ENCODE results near the gene CELF1. TPM values are rescaled to one million over a fixed set of nuclear protein-coding genes. Genes with fewer than 3 reads are reported as not detected.
A peak's percentile ranks its signal among the peaks of the same experiment; 100 is the strongest.

Gene CELF1
- total RNA-seq, 1 experiment from 2014 or later: 173 TPM

DNA sequence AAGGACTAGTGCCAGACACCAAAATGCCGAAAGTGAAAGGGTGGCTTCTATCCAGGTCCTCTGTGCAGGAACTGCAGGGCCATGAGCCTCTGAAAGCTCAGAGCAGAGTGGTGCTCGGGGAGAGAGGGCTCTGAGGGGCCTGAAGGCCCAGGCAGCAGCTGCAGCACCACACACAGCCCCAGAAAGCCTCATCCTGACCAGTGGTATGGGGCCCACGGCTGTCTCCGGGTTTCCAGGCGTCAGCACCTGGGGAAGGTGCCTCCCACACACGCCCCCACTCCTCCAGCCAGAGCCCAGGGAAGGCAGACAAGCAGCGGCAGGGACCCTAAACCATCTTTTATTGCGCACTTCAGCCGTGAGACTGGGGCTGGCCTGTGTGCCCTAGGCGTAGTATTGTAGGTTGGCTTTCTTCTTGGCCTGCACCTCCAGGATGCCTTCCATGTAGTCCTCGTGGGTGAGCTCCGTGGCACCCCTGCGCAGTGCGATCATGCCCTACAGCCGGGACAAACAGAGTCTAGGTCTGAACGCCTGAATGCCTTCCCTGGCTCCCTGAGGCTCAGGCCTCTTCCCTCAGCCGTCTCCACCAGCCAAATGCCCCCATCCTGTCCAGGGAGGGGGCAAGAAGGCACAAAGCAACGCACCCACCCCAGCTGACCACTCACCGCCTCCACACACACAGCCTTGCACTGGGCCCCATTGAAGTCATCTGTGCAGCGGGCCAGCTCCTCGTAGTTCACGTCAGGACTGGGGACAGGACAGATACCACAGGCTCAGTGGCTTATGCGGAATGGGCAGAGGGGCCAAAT is 134.3 kb downstream of the CELF1 start:
- CTCF ChIA-PET: no interaction called here
- Mint-ChIP-seq H3K27me3 (ENCODE audit: insufficient read depth, unreplicated experiment) (no peaks in the 10 kb centered on the region), H3K9me3 (ENCODE audit: unreplicated experiment) (no peaks in the 10 kb centered on the region), H3K4me1 (ENCODE audit: insufficient read depth, unreplicated experiment) (peaks cover 16% of the 10 kb centered on the region), H3K4me3 (ENCODE audit: unreplicated experiment) (no peak overlapping the region), H3K27ac (ENCODE audit: low read depth, unreplicated experiment) (no peak overlapping the region), H3K36me3 (ENCODE audit: insufficient read depth, unreplicated experiment) (peaks cover 77% of the 10 kb centered on the region)
- POLR2A ChIA-PET: interaction anchor here (1.3 to 1.5 kb wide), 2 partner anchors 8 to 9 kb away, joined by 5 to 7 read pairs; partner anchors contain the start of gene PSMC3
- DNase-seq (ENCODE audit: unreplicated experiment): no peak
- intact Hi-C loops (cut with micrococcal nuclease): no loop called here
- BruUV-seq (replicated peaks): no TSS peak
- TF ChIP-seq, protein P1, sequence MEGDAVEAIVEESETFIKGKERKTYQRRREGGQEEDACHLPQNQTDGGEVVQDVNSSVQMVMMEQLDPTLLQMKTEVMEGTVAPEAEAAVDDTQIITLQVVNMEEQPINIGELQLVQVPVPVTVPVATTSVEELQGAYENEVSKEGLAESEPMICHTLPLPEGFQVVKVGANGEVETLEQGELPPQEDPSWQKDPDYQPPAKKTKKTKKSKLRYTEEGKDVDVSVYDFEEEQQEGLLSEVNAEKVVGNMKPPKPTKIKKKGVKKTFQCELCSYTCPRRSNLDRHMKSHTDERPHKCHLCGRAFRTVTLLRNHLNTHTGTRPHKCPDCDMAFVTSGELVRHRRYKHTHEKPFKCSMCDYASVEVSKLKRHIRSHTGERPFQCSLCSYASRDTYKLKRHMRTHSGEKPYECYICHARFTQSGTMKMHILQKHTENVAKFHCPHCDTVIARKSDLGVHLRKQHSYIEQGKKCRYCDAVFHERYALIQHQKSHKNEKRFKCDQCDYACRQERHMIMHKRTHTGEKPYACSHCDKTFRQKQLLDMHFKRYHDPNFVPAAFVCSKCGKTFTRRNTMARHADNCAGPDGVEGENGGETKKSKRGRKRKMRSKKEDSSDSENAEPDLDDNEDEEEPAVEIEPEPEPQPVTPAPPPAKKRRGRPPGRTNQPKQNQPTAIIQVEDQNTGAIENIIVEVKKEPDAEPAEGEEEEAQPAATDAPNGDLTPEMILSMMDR (IDR thresholded peaks at IDR 0.05; ENCODE audit: unreplicated experiment): no peak

- peaks cover 21% of the 10 kb centered on the region for H3K4me1 Mint-ChIP-seq (ENCODE audit: insufficient read depth, unreplicated experiment)
These were observed 135.2 kb downstream of the CELF1 start for GRCh38 chr11:47417712-47418111.

DNA sequence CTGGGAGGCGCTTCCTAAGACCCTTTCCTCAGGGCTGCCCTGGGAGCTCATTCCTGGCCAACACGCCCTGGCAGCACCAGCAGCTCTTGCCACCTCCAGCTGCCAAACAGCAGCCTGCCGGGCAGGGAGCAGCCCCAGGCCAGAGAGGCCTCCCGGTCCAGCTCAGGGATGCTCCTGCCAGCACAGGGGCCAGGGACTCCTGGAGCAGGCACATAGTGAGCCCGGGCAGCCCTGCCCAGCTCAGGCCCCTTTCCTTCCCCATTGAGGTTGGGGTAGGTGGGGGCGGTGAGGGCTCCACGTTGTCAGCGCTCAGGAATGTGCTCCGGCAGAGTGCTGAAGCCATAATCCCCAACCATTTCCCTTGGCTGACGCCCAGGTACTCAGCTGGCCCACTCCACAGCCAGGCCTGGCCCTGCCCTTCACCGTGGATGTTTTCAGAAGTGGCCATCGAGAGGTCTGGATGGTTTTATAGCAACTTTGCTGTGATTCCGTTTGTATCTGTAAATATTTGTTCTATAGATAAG is 136.9 kb downstream of the CELF1 start:
- ChIA-PET CTCF (interaction anchor here (0.6 to 0.7 kb wide), 5 partner anchors 9 to 213 kb away, joined by 3 to 5 read pairs (median 3); no protein-coding TSS in a partner anchor), POLR2A (interaction anchor here (0.7 to 2.3 kb wide), 6 partner anchors 10 to 352 kb away, joined by 3 to 24 read pairs (median 3); partner anchors contain the start of gene PSMC3)
- Mint-ChIP-seq H3K36me3 (ENCODE audit: insufficient read depth, unreplicated experiment) (peaks cover 75% of the 10 kb centered on the region), H3K4me1 (ENCODE audit: insufficient read depth, unreplicated experiment) (peaks cover 21% of the 10 kb centered on the region), H3K27ac (ENCODE audit: low read depth, unreplicated experiment) (peak overlapping the region; percentile 73), H3K4me3 (ENCODE audit: unreplicated experiment) (peak overlapping the region; percentile 23), H3K27me3 (ENCODE audit: insufficient read depth, unreplicated experiment) (no peaks in the 10 kb centered on the region), H3K9me3 (ENCODE audit: unreplicated experiment) (no peaks in the 10 kb centered on the region)
- intact Hi-C loops (cut with micrococcal nuclease): no loop called here
- TF ChIP-seq, protein P1 (IDR thresholded peaks at IDR 0.05; ENCODE audit: unreplicated experiment): no peak
- BruUV-seq (replicated peaks): TSS peak; percentile 7
- peak; percentile 92 for DNase-seq (ENCODE audit: unreplicated experiment)

More at GRCh38 chr11:47417712-47418111, 135.2 kb downstream of the CELF1 start:
- Mint-ChIP-seq H3K36me3 (ENCODE audit: insufficient read depth, unreplicated experiment) (peaks cover 75% of the 10 kb centered on the region), H3K4me3 (ENCODE audit: unreplicated experiment) (no peak overlapping the region), H3K27ac (ENCODE audit: low read depth, unreplicated experiment) (peak overlapping the region; percentile 61), H3K27me3 (ENCODE audit: insufficient read depth, unreplicated experiment) (no peaks in the 10 kb centered on the region), H3K9me3 (ENCODE audit: unreplicated experiment) (no peaks in the 10 kb centered on the region)
- POLR2A ChIA-PET: interaction anchor here (1.3 kb wide), 2 partner anchors 9 kb away, joined by 3 to 7 read pairs; partner anchors contain the start of genes PSMC3 and SLC39A13
- CTCF ChIA-PET: interaction anchor here (1.3 kb wide), 1 partner anchor 44 kb away, joined by 5 read pairs; no protein-coding TSS in a partner anchor
- no TSS peak for BruUV-seq (replicated peaks)
- TF ChIP-seq, protein P1 (IDR thresholded peaks at IDR 0.05; ENCODE audit: unreplicated experiment): no peak
- intact Hi-C loops (cut with micrococcal nuclease): no loop called here
- DNase-seq (ENCODE audit: unreplicated experiment): no peak

Other genes starting within 250 kb of the CELF1 start
- gene MYBPC3, start 200.4 kb downstream of the CELF1 start, total RNA-seq (2022): not detected in 2 replicates
- not detected in 2 replicates for gene SPI1, start 174.6 kb downstream of the CELF1 start, total RNA-seq (2022)
- gene SLC39A13, start 144.5 kb downstream of the CELF1 start, total RNA-seq (2022): 56.2 and 56.5 TPM in 2 replicates
- gene PSMC3, start 126.7 kb downstream of the CELF1 start, total RNA-seq (2022): 162 and 194 TPM in 2 replicates
- gene RAPSN, start 104.0 kb downstream of the CELF1 start, total RNA-seq (2022): 0.51 and 0.64 TPM in 2 replicates
- gene PTPMT1, start 12.5 kb upstream of the CELF1 start, total RNA-seq (2022): 44.6 and 49.0 TPM in 2 replicates
- gene KBTBD4, start 25.8 kb upstream of the CELF1 start, total RNA-seq (2022): 8.4 and 12.6 TPM in 2 replicates
- 117 and 120 TPM in 2 replicates for gene NDUFS3, start 25.9 kb upstream of the CELF1 start, total RNA-seq (2022)
- not detected in 2 replicates for gene FAM180B, start 33.5 kb upstream of the CELF1 start, total RNA-seq (2022)
- 0.42 TPM in 1 of 2 replicates, not detected in the other for gene C1QTNF4, start 41.3 kb upstream of the CELF1 start, total RNA-seq (2022)
- 127 and 133 TPM in 2 replicates for gene MTCH2, start 89.4 kb upstream of the CELF1 start, total RNA-seq (2022)
- gene AGBL2, start 162.2 kb upstream of the CELF1 start, total RNA-seq (2022): 0.86 and 1.2 TPM in 2 replicates
- 128 and 130 TPM in 2 replicates for gene FNBP4, start 214.2 kb upstream of the CELF1 start, total RNA-seq (2022)

Measured in MCF 10A (cell line).